ENCODE measurements around the gene C1orf87.
A peak's percentile ranks its signal among the peaks of the same experiment; 100 is the strongest.
"Not testable (repeated sequence)": the region's sequence is repeated elsewhere in the genome, so short reads cannot be mapped to it uniquely, and the experiment has no call there.

C1orf87 gene

GRCh38 chr1:59976194-59977074, 97.1 kb downstream of the C1orf87 start:
- peak; percentile 53 for TF ChIP-seq CTCF (conservative IDR thresholded peaks at IDR 0.05; ENCODE audit: low read depth, low read length)
- H3K9ac ChIP-seq, result no peak overlapping the region
- H3K36me3 ChIP-seq (ENCODE audit: insufficient read depth), result no peaks in the 10 kb centered on the region
- H3K27ac ChIP-seq, result no peak overlapping the region
- peaks cover 3% of the 10 kb centered on the region for H3K4me1 ChIP-seq (ENCODE audit: low read depth, poor library complexity, severe bottlenecking)
- no peaks in the 10 kb centered on the region for H3K27me3 ChIP-seq (ENCODE audit: insufficient read depth, low read depth)
- no peak overlapping the region for H3K4me2 ChIP-seq
- H2AFZ ChIP-seq (ENCODE audit: low read depth), result no peak overlapping the region
- H3K79me2 ChIP-seq (ENCODE audit: insufficient read depth, low read depth), result no peaks in the 10 kb centered on the region
- no peak overlapping the region for H3K4me3 ChIP-seq (IDR thresholded peaks at IDR 0.05; ENCODE audit: insufficient read depth, low read depth, low read length)
- H4K20me1 ChIP-seq (ENCODE audit: insufficient read depth), result no peaks in the 10 kb centered on the region

GRCh38 chr1:59973719-59974118, 99.9 kb downstream of the C1orf87 start:
- Histone ChIP-seq H3K27ac (no peak overlapping the region), H3K4me2 (no peak overlapping the region), H3K27me3 (ENCODE audit: insufficient read depth, low read depth) (no peaks in the 10 kb centered on the region), H2AFZ (ENCODE audit: low read depth) (no peak overlapping the region), H3K9ac (no peak overlapping the region), H4K20me1 (ENCODE audit: insufficient read depth) (no peaks in the 10 kb centered on the region), H3K79me2 (ENCODE audit: insufficient read depth, low read depth) (no peaks in the 10 kb centered on the region), H3K36me3 (ENCODE audit: insufficient read depth) (no peaks in the 10 kb centered on the region), H3K4me3 (IDR thresholded peaks at IDR 0.05; ENCODE audit: insufficient read depth, low read depth, low read length) (no peak overlapping the region), H3K4me1 (ENCODE audit: low read depth, poor library complexity, severe bottlenecking) (peaks cover 8% of the 10 kb centered on the region)
- no peak for TF ChIP-seq CTCF (conservative IDR thresholded peaks at IDR 0.05; ENCODE audit: low read depth, low read length)

GRCh38 chr1:59972216-59972927, 101.2 kb downstream of the C1orf87 start:
- Histone ChIP-seq H3K4me1 (ENCODE audit: low read depth, poor library complexity, severe bottlenecking) (peaks cover 8% of the 10 kb centered on the region), H3K79me2 (ENCODE audit: insufficient read depth, low read depth) (no peaks in the 10 kb centered on the region), H3K9ac (no peak overlapping the region), H3K36me3 (ENCODE audit: insufficient read depth) (no peaks in the 10 kb centered on the region), H3K27me3 (ENCODE audit: insufficient read depth, low read depth) (no peaks in the 10 kb centered on the region), H3K4me3 (IDR thresholded peaks at IDR 0.05; ENCODE audit: insufficient read depth, low read depth, low read length) (no peak overlapping the region), H3K27ac (no peak overlapping the region), H3K4me2 (no peak overlapping the region), H4K20me1 (ENCODE audit: insufficient read depth) (no peaks in the 10 kb centered on the region), H2AFZ (ENCODE audit: low read depth) (no peak overlapping the region)
- TF ChIP-seq CTCF (conservative IDR thresholded peaks at IDR 0.05; ENCODE audit: low read depth, low read length), result no peak

GRCh38 chr1:59971464-59971911, 102.1 kb downstream of the C1orf87 start:
- Histone ChIP-seq H3K4me2 (peak overlapping the region; percentile 31), H3K9ac (no peak overlapping the region), H3K4me1 (ENCODE audit: low read depth, poor library complexity, severe bottlenecking) (peaks cover 8% of the 10 kb centered on the region), H3K4me3 (IDR thresholded peaks at IDR 0.05; ENCODE audit: insufficient read depth, low read depth, low read length) (no peak overlapping the region), H3K27me3 (ENCODE audit: insufficient read depth, low read depth) (no peaks in the 10 kb centered on the region), H3K79me2 (ENCODE audit: insufficient read depth, low read depth) (no peaks in the 10 kb centered on the region), H4K20me1 (ENCODE audit: insufficient read depth) (no peaks in the 10 kb centered on the region), H3K36me3 (ENCODE audit: insufficient read depth) (no peaks in the 10 kb centered on the region), H3K27ac (no peak overlapping the region), H2AFZ (ENCODE audit: low read depth) (peak overlapping the region; percentile 53)
- peak; percentile 98 for TF ChIP-seq CTCF (conservative IDR thresholded peaks at IDR 0.05; ENCODE audit: low read depth, low read length)

GRCh38 chr1:59969542-59970175, 103.9 kb downstream of the C1orf87 start:
- not testable (repeated sequence) for H4K20me1 ChIP-seq (ENCODE audit: insufficient read depth); H3K4me2 ChIP-seq; H3K9ac ChIP-seq; H3K4me1 ChIP-seq (ENCODE audit: low read depth, poor library complexity, severe bottlenecking); H2AFZ ChIP-seq (ENCODE audit: low read depth); H3K4me3 ChIP-seq (IDR thresholded peaks at IDR 0.05; ENCODE audit: insufficient read depth, low read depth, low read length); H3K27ac ChIP-seq; H3K79me2 ChIP-seq (ENCODE audit: insufficient read depth, low read depth); H3K36me3 ChIP-seq (ENCODE audit: insufficient read depth); H3K27me3 ChIP-seq (ENCODE audit: insufficient read depth, low read depth)

- not testable (repeated sequence) for H3K4me2 ChIP-seq; H3K9ac ChIP-seq; H3K79me2 ChIP-seq (ENCODE audit: insufficient read depth, low read depth); H3K4me1 ChIP-seq (ENCODE audit: low read depth, poor library complexity, severe bottlenecking); H3K36me3 ChIP-seq (ENCODE audit: insufficient read depth); H2AFZ ChIP-seq (ENCODE audit: low read depth); H3K27ac ChIP-seq; H4K20me1 ChIP-seq (ENCODE audit: insufficient read depth); H3K4me3 ChIP-seq (IDR thresholded peaks at IDR 0.05; ENCODE audit: insufficient read depth, low read depth, low read length); H3K27me3 ChIP-seq (ENCODE audit: insufficient read depth, low read depth)
Measured at GRCh38 chr1:59968746-59969145, 104.8 kb downstream of the C1orf87 start.
